GM23248 (cell line): ENCODE data around the gene SCTR. TPM values are rescaled to one million over a fixed set of nuclear protein-coding genes. Genes with fewer than 3 reads are reported as not detected.

Source experiments
- DNase-seq: peaks from one replicate; pipeline ENCODE4 v3.0.0-alpha.2; 2015
- H2AFZ ChIP-seq: fragments of 200-600 bp; sonication (generic); 2 replicates; pipeline ENCODE4 v1.6.1; 2016; ENCODE audit warnings: antibody characterized with exemption
- H3F3A ChIP-seq: fragments of 200-600 bp; sonication (generic); 2 replicates; pipeline ENCODE4 v1.6.1; 2016; ENCODE audit warnings: mild to moderate bottlenecking, antibody characterized with exemption, mixed run types; ENCODE audit not compliant: insufficient read depth
- H3K27ac ChIP-seq: fragments of 200-600 bp; sonication (generic); 2 replicates; pipeline ENCODE4 v1.5.1; 2016; ENCODE audit warnings: mild to moderate bottlenecking
- H3K27me3 ChIP-seq: fragments of 200-600 bp; sonication (generic); replicated peaks from 2 replicates; pipeline ENCODE4 v1.6.1; 2016; ENCODE audit warnings: mild to moderate bottlenecking; ENCODE audit not compliant: insufficient read depth
- H3K36me3 ChIP-seq: fragments of 200-600 bp; sonication (generic); 2 replicates; pipeline ENCODE4 v1.6.1; 2016; ENCODE audit warnings: low read depth, mild to moderate bottlenecking
- H3K4me1 ChIP-seq: fragments of 200-600 bp; sonication (generic); 2 replicates; pipeline ENCODE4 v1.6.1; 2016; ENCODE audit warnings: mild to moderate bottlenecking; ENCODE audit not compliant: insufficient read depth
- H3K4me2 ChIP-seq: fragments of 200-600 bp; sonication (generic); one replicate; pipeline ENCODE4 v1.6.1; 2016; ENCODE audit warnings: mild to moderate bottlenecking; ENCODE audit not compliant: unreplicated experiment
- H3K4me3 ChIP-seq: fragments of 200-600 bp; sonication (generic); 2 replicates; pipeline ENCODE4 v1.5.1; 2016; ENCODE audit warnings: mild to moderate bottlenecking
- H3K79me2 ChIP-seq: fragments of 200-600 bp; sonication (generic); 2 replicates; pipeline ENCODE4 v1.6.1; 2016; ENCODE audit warnings: mild to moderate bottlenecking; ENCODE audit not compliant: insufficient read depth
- H3K9ac ChIP-seq: fragments of 200-600 bp; sonication (generic); 2 replicates; pipeline ENCODE4 v1.6.1; 2016; ENCODE audit warnings: mild to moderate bottlenecking
- H3K9me2 ChIP-seq: fragments of 200-600 bp; sonication (generic); 2 replicates; pipeline ENCODE4 v1.6.1; 2016; ENCODE audit warnings: mixed run types, mild to moderate bottlenecking, moderate library complexity; ENCODE audit not compliant: insufficient read depth
- H3K9me3 ChIP-seq: fragments of 200-600 bp; sonication (generic); one replicate; pipeline ENCODE4 v1.6.1; 2017; ENCODE audit warnings: low read depth
- H4K20me1 ChIP-seq: fragments of 200-600 bp; sonication (generic); 2 replicates; pipeline ENCODE4 v1.6.0; 2016; ENCODE audit not compliant: insufficient read depth
- EZH2 ChIP-seq: fragments of 200-600 bp; sonication (generic); IDR thresholded peaks from 2 replicates; pipeline ENCODE4 v1.6.1; 2018; ENCODE audit warnings: antibody characterized with exemption, mild to moderate bottlenecking; ENCODE audit not compliant: insufficient read depth, poor library complexity, severe bottlenecking
- EZH2phosphoT487 ChIP-seq: fragments of 200-600 bp; sonication (generic); IDR thresholded peaks from 2 replicates; pipeline ENCODE4 v1.6.1; 2018; ENCODE audit warnings: antibody characterized with exemption, moderate library complexity, mild to moderate bottlenecking, low read depth; ENCODE audit not compliant: insufficient read depth
- WGBS, 2 experiments: methylation state at CpG; one replicate each; pipeline ENCODE4 v1.1.6; 2015 to 2017; ENCODE audit warnings: low lambda C conversion rate in 2 of 2, low coverage in 1 of 2; ENCODE audit errors: missing lambda C conversion rate in 2 of 2; 5-methylcytosine and 5-hydroxymethylcytosine counted together
- in situ Hi-C: fragments of 300-500 bp; cut with MboI; formaldehyde crosslinking; loops from 2 replicates; pipeline ENCODE4 v1.15.0; 2020
- polyA plus RNA-seq: library from polyadenylated mRNA; unstranded; fragments of >200 nt; fragmentation: Nextera tagmentation; extraction: Ambion mirVana; gene quantifications from 2 replicates; pipeline ENCODE4 v1.2.1, GENCODE V29; 2016
- total RNA-seq: library from RNA; depleted of rRNA; stranded (reverse); fragments of >200 nt; shearing (Covaris generic); gene quantifications from 2 replicates; pipeline ENCODE4 v1.2.3, GENCODE V29; 2014

The SCTR gene
- total and polyA plus RNA-seq, 2 experiments from 2014 or later: not detected

- 57 to 58% methylated on average over 2 of the region's 2 CpGs for WGBS, 2 experiments
- no peak overlapping the region for H2AFZ ChIP-seq
- H3K79me2 ChIP-seq: no peaks in the 10 kb centered on the region
- no peaks in the 10 kb centered on the region for H3K9me2 ChIP-seq
- peaks cover 29% of the 10 kb centered on the region; the same call in 1 of the 2 replicates for H3K27me3 ChIP-seq
- H3K27ac ChIP-seq: no peak overlapping the region
- no peak overlapping the region for H3K4me2 ChIP-seq
- H3K4me1 ChIP-seq: peaks cover 3% of the 10 kb centered on the region; the same call in 1 of the 2 replicates
- H3F3A ChIP-seq: peaks cover 10% of the 10 kb centered on the region
- TF ChIP-seq EZH2: no peak
- TF ChIP-seq EZH2phosphoT487: no peak
- no peak overlapping the region for H3K9ac ChIP-seq
- in situ Hi-C loops: no loop called here
- no peak overlapping the region for H3K4me3 ChIP-seq
- H4K20me1 ChIP-seq: no peaks in the 10 kb centered on the region
- DNase-seq: no peak
- no peaks in the 10 kb centered on the region for H3K36me3 ChIP-seq
- H3K9me3 ChIP-seq: no peaks in the 10 kb centered on the region
These were observed 17.2 kb upstream of the SCTR start for GRCh38 chr2:119541476-119541875.

DNA sequence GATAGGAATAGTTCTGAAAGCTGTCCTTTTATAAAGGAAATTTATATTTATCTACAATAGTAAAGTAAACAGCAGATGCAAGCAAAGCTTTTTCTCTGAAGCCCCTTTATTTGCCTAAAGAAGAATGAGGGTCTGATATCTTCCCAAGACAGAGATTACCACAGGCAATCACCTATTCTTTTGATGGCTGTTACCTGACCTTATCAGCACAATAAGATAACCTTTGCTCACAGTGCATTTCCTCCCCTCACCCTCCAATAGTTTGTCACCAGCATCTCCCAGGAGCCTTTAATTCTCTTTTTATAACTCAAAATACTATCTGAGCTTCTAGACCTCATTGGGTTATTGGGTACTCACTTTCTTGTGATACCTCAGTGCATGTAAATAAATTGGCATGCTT lies 13.5 kb upstream of the SCTR start:
- DNase-seq: no peak
- Histone ChIP-seq H2AFZ (no peak overlapping the region), H3K9me3 (no peaks in the 10 kb centered on the region), H3K27me3 (peaks cover 23% of the 10 kb centered on the region; the same call in 1 of the 2 replicates), H3K4me1 (no peaks in the 10 kb centered on the region), H3K4me3 (no peak overlapping the region), H3K79me2 (no peaks in the 10 kb centered on the region), H3K27ac (no peak overlapping the region), H3K9me2 (no peaks in the 10 kb centered on the region), H3K36me3 (no peaks in the 10 kb centered on the region), H3K9ac (no peak overlapping the region), H3K4me2 (no peak overlapping the region), H4K20me1 (no peaks in the 10 kb centered on the region), H3F3A (no peaks in the 10 kb centered on the region)
- no peak for TF ChIP-seq EZH2
- no peak for TF ChIP-seq EZH2phosphoT487
- in situ Hi-C loops: no loop called here

DNA sequence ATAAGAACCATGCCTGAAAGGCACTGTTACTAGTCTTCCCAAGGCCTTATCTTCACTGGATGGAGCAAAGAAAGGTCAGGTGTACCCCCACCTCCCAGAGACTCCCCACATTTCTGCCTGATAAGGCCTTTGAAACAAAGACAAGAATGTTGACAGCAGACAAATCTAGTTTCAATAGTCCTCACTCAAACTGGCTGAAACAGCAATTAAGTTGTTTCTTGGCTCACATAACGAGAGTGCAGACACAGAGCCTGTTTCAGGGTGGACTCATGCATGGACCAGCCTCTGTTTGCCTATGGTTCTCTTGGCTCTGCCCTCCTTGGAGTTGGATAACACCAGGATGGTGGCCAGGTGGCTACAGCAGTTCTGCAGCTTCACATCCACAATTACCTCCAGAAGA lies 12.4 kb upstream of the SCTR start:
- no peaks in the 10 kb centered on the region for H3K36me3 ChIP-seq
- H4K20me1 ChIP-seq: no peaks in the 10 kb centered on the region
- no peaks in the 10 kb centered on the region for H3K9me3 ChIP-seq
- H3K79me2 ChIP-seq: no peaks in the 10 kb centered on the region
- H3K9ac ChIP-seq: no peak overlapping the region
- H3K27me3 ChIP-seq: peaks cover 28% of the 10 kb centered on the region; the same call in 1 of the 2 replicates
- no peak overlapping the region for H2AFZ ChIP-seq
- no peak overlapping the region for H3K4me2 ChIP-seq
- 0 to 9% methylated on average over 1 of the region's 1 CpG for WGBS, 2 experiments
- in situ Hi-C loops: no loop called here
- no peak overlapping the region for H3K4me3 ChIP-seq
- TF ChIP-seq EZH2phosphoT487: no peak
- TF ChIP-seq EZH2: no peak
- H3K27ac ChIP-seq: no peak overlapping the region
- DNase-seq: no peak
- H3F3A ChIP-seq: no peaks in the 10 kb centered on the region
- H3K4me1 ChIP-seq: no peaks in the 10 kb centered on the region
- H3K9me2 ChIP-seq: no peaks in the 10 kb centered on the region

DNA sequence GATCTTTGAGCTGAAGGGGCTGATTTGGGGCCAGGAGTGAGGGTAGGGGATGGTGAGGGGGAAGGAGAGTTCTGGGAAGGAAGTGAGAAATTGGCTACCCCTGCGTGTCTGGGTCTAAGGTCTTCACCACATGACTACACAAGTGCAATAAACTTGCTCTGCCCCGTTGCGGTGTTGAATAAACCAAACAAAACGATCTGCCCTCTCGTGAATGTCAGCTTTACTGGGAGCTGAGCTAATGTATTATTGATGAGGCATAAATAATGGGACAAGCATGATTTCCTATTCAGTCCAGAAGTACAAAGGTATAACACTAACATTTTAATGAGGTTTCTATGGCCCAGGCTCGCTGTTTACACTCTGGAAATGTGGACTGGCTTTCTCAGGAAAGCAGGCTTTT lies 11.9 kb upstream of the SCTR start:
- no peak for DNase-seq
- Histone ChIP-seq H3K4me2 (no peak overlapping the region), H3K27me3 (peaks cover 28% of the 10 kb centered on the region; the same call in 1 of the 2 replicates), H3F3A (no peaks in the 10 kb centered on the region), H3K79me2 (no peaks in the 10 kb centered on the region), H4K20me1 (no peaks in the 10 kb centered on the region), H3K9ac (no peak overlapping the region), H3K9me2 (no peaks in the 10 kb centered on the region), H3K27ac (no peak overlapping the region), H3K4me1 (no peaks in the 10 kb centered on the region), H3K4me3 (no peak overlapping the region), H2AFZ (no peak overlapping the region), H3K9me3 (no peaks in the 10 kb centered on the region), H3K36me3 (no peaks in the 10 kb centered on the region)
- in situ Hi-C loops: no loop called here
- 18 to 22% methylated on average over 6 of the region's 6 CpGs for WGBS, 2 experiments
- TF ChIP-seq EZH2: no peak
- TF ChIP-seq EZH2phosphoT487: no peak

GRCh38 chr2:119533560-119533959 lies 9.3 kb upstream of the SCTR start:
- no peak overlapping the region for H3K4me2 ChIP-seq
- in situ Hi-C loops: no loop called here
- TF ChIP-seq EZH2phosphoT487: no peak
- TF ChIP-seq EZH2: no peak
- H3K4me1 ChIP-seq: no peaks in the 10 kb centered on the region
- H3K4me3 ChIP-seq: no peak overlapping the region
- 9 to 21% methylated on average over 1 of the region's 1 CpG for WGBS, 2 experiments
- peaks cover 28% of the 10 kb centered on the region; the same call in 1 of the 2 replicates for H3K27me3 ChIP-seq
- H3K79me2 ChIP-seq: no peaks in the 10 kb centered on the region
- no peaks in the 10 kb centered on the region for H3F3A ChIP-seq
- H3K9me2 ChIP-seq: no peaks in the 10 kb centered on the region
- no peaks in the 10 kb centered on the region for H3K36me3 ChIP-seq
- no peaks in the 10 kb centered on the region for H3K9me3 ChIP-seq
- no peak overlapping the region for H2AFZ ChIP-seq
- H3K9ac ChIP-seq: no peak overlapping the region
- no peak for DNase-seq
- no peaks in the 10 kb centered on the region for H4K20me1 ChIP-seq
- no peak overlapping the region for H3K27ac ChIP-seq
